Measurements from ENCODE around the gene TPM4. TPM values are rescaled to one million over a fixed set of nuclear protein-coding genes. Genes with fewer than 3 reads are reported as not detected.
"Not testable (repeated sequence)": the region's sequence is repeated elsewhere in the genome, so short reads cannot be mapped to it uniquely, and the experiment has no call there.

TPM4 gene
- total RNA-seq, 1 donor, result 1,097 TPM

GRCh38 chr19:16094360-16095070 lies 18.2 kb downstream of the TPM4 start:
- no peak for DNase-seq (ENCODE audit: low read depth)
- no peak for TF ChIP-seq CTCF (IDR thresholded peaks at IDR 0.05; ENCODE audit: insufficient read depth, low read length)

GRCh38 chr19:16095071-16095571 lies 18.8 kb downstream of the TPM4 start:
- H3K4me3 ChIP-seq (ENCODE audit: low read depth, low read length), result no peak overlapping the region
- TF ChIP-seq CTCF (IDR thresholded peaks at IDR 0.05; ENCODE audit: insufficient read depth, low read length), result no peak
- no peak for DNase-seq (ENCODE audit: low read depth)

More at GRCh38 chr19:16094360-16095070, 18.2 kb downstream of the TPM4 start:
- no peak overlapping the region for H3K4me3 ChIP-seq (ENCODE audit: low read depth, low read length)

- DNase-seq (ENCODE audit: low read depth), result no peak
- no peak for TF ChIP-seq CTCF (IDR thresholded peaks at IDR 0.05; ENCODE audit: insufficient read depth, low read length)
- H3K4me3 ChIP-seq (ENCODE audit: low read depth, low read length), result no peak overlapping the region
Measured at GRCh38 chr19:16096280-16096855, 20.1 kb downstream of the TPM4 start.

GRCh38 chr19:16098416-16098768 lies 22.1 kb downstream of the TPM4 start:
- no peak for TF ChIP-seq CTCF (IDR thresholded peaks at IDR 0.05; ENCODE audit: insufficient read depth, low read length)
- DNase-seq (ENCODE audit: low read depth), result no peak
- H3K4me3 ChIP-seq (ENCODE audit: low read depth, low read length), result no peak overlapping the region

GRCh38 chr19:16098821-16099220 lies 22.5 kb downstream of the TPM4 start:
- DNase-seq (ENCODE audit: low read depth), result no peak
- no peak for TF ChIP-seq CTCF (IDR thresholded peaks at IDR 0.05; ENCODE audit: insufficient read depth, low read length)
- no peak overlapping the region for H3K4me3 ChIP-seq (ENCODE audit: low read depth, low read length)

GRCh38 chr19:16099314-16099965 lies 23.1 kb downstream of the TPM4 start:
- DNase-seq (ENCODE audit: low read depth); H3K4me3 ChIP-seq (ENCODE audit: low read depth, low read length): not testable (repeated sequence)

- DNase-seq (ENCODE audit: low read depth), result no peak
- H3K4me3 ChIP-seq (ENCODE audit: low read depth, low read length), result no peak overlapping the region
- no peak for TF ChIP-seq CTCF (IDR thresholded peaks at IDR 0.05; ENCODE audit: insufficient read depth, low read length)
Measured at GRCh38 chr19:16100524-16100923, 24.2 kb downstream of the TPM4 start.
